ENCODE results near the gene DPYSL5.

The DPYSL5 gene

DNA sequence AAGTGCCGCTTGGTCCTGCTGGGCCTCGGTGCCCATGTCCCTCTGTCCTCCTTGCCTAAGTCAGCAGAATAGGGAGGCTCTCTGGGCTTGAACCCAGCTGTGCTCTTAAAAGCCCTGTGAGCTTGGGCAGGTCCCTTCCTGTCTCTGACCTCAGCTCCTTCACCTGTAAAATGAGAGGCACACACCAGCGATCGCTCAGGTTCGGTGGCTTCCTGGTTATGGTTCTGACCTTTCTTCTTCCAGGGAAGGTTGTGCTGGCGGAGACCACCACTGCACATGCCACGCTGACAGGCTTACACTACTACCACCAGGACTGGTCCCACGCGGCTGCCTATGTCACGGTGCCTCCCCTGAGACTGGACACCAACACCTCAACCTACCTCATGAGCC, 86.4 kb downstream of the DPYSL5 start:
- no peaks in the 10 kb centered on the region for H3K36me3 ChIP-seq (ENCODE audit: low read depth)
- no peaks in the 10 kb centered on the region for H3K9me3 ChIP-seq (ENCODE audit: severe bottlenecking)
- no peak for ATAC-seq (ENCODE audit: low read depth)
- no peak overlapping the region for H3K4me3 ChIP-seq (ENCODE audit: severe bottlenecking)
- no peaks in the 10 kb centered on the region for H3K4me1 ChIP-seq (ENCODE audit: insufficient read depth, poor library complexity, severe bottlenecking)
- TF ChIP-seq CTCF (IDR thresholded peaks at IDR 0.05; ENCODE audit: poor library complexity, severe bottlenecking), result no peak
- DNase-seq (ENCODE audit: low spot score), result no peak
- no peak overlapping the region for H3K27ac ChIP-seq (ENCODE audit: poor library complexity, severe bottlenecking)
- H3K27me3 ChIP-seq (ENCODE audit: insufficient read depth, poor library complexity, severe bottlenecking), result no peaks in the 10 kb centered on the region

DNA sequence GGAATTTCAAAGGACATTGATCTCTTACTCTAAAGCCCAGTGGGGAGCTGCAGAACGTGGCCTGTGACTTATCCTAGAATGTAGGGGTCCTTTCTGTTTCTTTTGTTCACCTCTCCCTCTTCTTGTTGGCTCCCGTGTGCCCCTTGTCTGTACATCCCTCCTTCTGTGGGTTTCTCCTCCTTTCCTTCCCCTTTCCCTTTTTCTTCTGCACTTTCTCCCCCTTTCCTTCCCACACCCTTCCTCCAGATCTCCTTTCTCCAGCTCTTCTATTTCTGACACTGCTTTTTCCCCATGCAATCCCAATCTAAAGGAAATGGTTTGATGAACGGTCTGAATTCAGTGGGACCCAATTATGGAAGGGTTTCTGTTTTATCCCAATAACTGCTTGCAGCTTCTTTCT, 87.1 kb downstream of the DPYSL5 start:
- H3K27ac ChIP-seq (ENCODE audit: poor library complexity, severe bottlenecking), result no peak overlapping the region

GRCh38 chr2:26936855-26937254, 88.9 kb downstream of the DPYSL5 start:
- Histone ChIP-seq H3K9me3 (ENCODE audit: severe bottlenecking) (no peaks in the 10 kb centered on the region), H3K36me3 (ENCODE audit: low read depth) (no peaks in the 10 kb centered on the region), H3K4me3 (ENCODE audit: severe bottlenecking) (no peak overlapping the region), H3K27ac (ENCODE audit: poor library complexity, severe bottlenecking) (no peak overlapping the region), H3K27me3 (ENCODE audit: insufficient read depth, poor library complexity, severe bottlenecking) (no peaks in the 10 kb centered on the region), H3K4me1 (ENCODE audit: insufficient read depth, poor library complexity, severe bottlenecking) (no peaks in the 10 kb centered on the region)
- TF ChIP-seq CTCF (IDR thresholded peaks at IDR 0.05; ENCODE audit: poor library complexity, severe bottlenecking), result no peak
- ATAC-seq (ENCODE audit: low read depth) (no peak), DNase-seq (ENCODE audit: low spot score) (no peak)

More for the DNA sequence above, 87.1 kb downstream of the DPYSL5 start:
- Histone ChIP-seq H3K36me3 (ENCODE audit: low read depth) (no peaks in the 10 kb centered on the region), H3K4me3 (ENCODE audit: severe bottlenecking) (no peak overlapping the region), H3K9me3 (ENCODE audit: severe bottlenecking) (no peaks in the 10 kb centered on the region), H3K4me1 (ENCODE audit: insufficient read depth, poor library complexity, severe bottlenecking) (no peaks in the 10 kb centered on the region), H3K27me3 (ENCODE audit: insufficient read depth, poor library complexity, severe bottlenecking) (no peaks in the 10 kb centered on the region)
- no peak for TF ChIP-seq CTCF (IDR thresholded peaks at IDR 0.05; ENCODE audit: poor library complexity, severe bottlenecking)
- no peak for ATAC-seq (ENCODE audit: low read depth)
- DNase-seq (ENCODE audit: low spot score), result no peak

DNA sequence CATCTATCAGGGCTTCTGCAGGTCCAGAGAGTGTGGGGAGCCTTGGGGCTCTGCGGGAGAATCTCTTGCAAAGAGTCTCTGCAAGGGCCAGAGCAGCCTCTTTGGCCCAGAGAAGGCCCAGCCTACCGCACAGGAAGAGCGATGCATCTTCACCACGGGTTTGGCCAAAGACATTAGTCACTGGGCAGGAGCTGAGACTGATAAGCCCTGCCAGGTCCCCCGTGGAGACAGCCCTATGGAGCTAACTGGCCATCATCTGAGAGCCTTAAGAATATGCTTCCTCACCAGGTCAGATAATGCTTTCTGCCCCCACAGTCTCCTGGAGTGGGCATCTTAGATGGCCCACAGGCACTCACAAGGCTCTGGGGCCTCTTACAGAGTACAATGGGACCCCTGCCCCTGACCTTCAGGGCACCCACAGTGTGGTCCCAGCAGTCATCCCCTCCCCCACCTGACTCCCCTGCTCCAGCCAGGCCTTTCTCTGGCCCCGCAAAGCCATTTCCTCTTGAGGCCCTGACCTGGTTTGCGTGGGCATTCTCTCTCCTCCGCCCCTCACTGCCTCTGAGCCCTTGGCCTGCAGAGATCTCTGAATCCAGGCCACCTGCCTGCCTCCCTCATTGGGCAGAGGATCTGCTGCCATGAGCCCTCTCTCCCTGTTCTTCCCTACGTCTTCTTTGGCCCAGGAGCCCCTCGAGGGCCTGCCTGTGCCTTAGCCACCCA, 90.6 kb downstream of the DPYSL5 start:
- Histone ChIP-seq H3K36me3 (ENCODE audit: low read depth) (no peaks in the 10 kb centered on the region), H3K4me3 (ENCODE audit: severe bottlenecking) (no peak overlapping the region), H3K27me3 (ENCODE audit: insufficient read depth, poor library complexity, severe bottlenecking) (no peaks in the 10 kb centered on the region), H3K9me3 (ENCODE audit: severe bottlenecking) (no peaks in the 10 kb centered on the region), H3K4me1 (ENCODE audit: insufficient read depth, poor library complexity, severe bottlenecking) (no peaks in the 10 kb centered on the region), H3K27ac (ENCODE audit: poor library complexity, severe bottlenecking) (no peak overlapping the region)
- no peak for DNase-seq (ENCODE audit: low spot score)
- ATAC-seq (ENCODE audit: low read depth), result no peak
- no peak for TF ChIP-seq CTCF (IDR thresholded peaks at IDR 0.05; ENCODE audit: poor library complexity, severe bottlenecking)

GRCh38 chr2:26940001-26940400, 92.1 kb downstream of the DPYSL5 start:
- TF ChIP-seq CTCF (IDR thresholded peaks at IDR 0.05; ENCODE audit: poor library complexity, severe bottlenecking), result no peak
- Histone ChIP-seq H3K4me3 (ENCODE audit: severe bottlenecking) (no peak overlapping the region), H3K36me3 (ENCODE audit: low read depth) (no peaks in the 10 kb centered on the region), H3K27me3 (ENCODE audit: insufficient read depth, poor library complexity, severe bottlenecking) (no peaks in the 10 kb centered on the region), H3K9me3 (ENCODE audit: severe bottlenecking) (no peaks in the 10 kb centered on the region), H3K27ac (ENCODE audit: poor library complexity, severe bottlenecking) (no peak overlapping the region), H3K4me1 (ENCODE audit: insufficient read depth, poor library complexity, severe bottlenecking) (no peaks in the 10 kb centered on the region)
- no peak for ATAC-seq (ENCODE audit: low read depth)
- no peak for DNase-seq (ENCODE audit: low spot score)
